T-helper 9 cell (primary cell): ENCODE results near the gene COCH.
"Not testable (repeated sequence)": the region's sequence is repeated elsewhere in the genome, so short reads cannot be mapped to it uniquely, and the experiment has no call there.

Source experiments
- DNase-seq: peaks from one replicate; pipeline ENCODE4 v3.0.0-alpha.2; 2020

Gene COCH

DNA sequence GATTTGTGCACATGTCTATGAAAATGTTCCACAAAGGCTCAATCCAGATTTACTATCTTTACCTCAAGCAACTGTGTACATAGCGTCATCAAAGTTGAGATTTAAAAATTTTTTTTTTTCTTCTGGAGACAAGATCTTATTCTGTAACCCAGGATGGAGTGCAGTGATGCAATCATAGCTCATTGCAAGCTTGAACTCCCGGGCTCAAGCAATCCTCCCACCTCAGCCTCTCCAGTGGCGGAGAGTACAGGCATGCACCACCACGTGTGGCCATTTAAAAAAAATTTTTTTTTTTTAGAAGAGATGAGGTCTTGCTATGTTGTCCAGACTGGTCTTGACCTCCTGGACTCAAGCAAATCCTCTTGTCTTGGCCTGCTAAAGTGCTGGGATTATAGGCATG lies 2.3 kb downstream of the COCH start:
- DNase-seq = no peak

DNA sequence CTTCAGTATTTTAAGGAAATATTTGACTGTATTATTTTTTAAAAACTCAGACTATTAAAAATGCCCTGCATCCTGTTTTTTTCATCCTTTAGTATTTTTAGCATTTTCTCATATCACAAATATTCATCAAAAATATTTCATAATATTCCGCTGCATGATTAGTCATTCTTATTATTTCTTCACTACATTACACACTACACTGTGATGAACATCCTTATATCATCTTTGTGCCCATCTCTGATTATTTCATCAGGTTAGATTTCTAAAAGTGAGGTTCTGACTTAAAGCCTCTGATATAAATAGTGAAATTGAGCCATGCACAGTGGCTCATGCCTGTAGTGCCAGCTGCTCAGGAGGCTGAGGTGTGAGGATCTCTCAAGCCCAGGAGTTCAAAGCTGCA lies 8.1 kb downstream of the COCH start:
- no peak for DNase-seq

DNA sequence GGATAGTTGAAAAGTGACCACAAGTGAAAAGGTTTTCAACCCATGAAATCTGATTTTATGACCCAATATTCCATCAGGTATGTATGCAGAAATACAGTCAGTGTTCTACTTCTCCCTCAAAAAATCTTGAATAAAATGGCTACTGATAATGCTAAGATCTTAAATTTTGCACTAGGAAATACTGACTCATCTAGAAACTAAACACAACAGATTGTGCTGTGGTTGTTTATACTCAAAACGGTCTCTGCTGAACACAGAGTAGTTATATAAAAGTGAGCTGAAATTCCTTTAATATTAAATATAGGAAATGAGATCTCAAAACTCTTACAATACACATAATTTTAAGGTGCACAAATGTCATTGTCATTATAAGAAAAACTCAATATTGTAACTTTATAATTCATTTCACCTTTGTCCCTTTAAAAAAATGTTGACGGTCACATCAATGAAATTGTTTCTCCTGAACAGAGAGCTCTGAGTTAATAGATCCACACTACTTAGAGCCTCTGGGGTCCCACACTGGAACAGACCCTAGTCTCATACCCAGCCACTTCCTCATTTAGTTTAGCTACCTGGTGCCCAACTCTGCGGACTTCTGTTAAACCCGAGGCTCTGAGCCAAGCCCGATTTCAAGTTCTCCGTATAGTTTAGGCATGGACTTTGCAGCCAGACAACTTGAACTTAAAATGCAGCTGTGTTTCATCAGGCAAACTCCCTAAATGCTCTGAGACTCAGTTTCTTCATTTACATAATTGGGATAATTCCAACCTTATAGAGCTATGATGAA lies 9.3 kb downstream of the COCH start:
- no peak for DNase-seq

DNA sequence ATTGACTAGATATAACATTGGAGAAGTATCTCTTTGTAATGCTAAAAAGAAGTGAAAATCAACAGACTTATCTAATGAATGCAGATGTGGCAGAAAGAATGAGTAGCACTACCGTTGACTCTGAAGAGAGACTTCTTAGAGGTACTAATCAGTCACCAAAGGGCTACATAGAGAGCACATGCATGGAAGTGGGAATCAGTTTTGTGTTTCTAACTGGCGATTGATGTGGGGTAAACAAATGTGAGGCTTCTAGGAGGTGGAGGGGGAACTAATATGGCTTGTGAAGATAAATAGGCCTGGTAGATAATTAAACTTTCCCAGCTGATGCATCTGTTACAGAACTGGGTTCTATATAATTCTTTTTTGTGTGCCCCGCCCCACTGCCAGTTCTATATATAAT lies 10.5 kb downstream of the COCH start:
- no peak for DNase-seq

DNA sequence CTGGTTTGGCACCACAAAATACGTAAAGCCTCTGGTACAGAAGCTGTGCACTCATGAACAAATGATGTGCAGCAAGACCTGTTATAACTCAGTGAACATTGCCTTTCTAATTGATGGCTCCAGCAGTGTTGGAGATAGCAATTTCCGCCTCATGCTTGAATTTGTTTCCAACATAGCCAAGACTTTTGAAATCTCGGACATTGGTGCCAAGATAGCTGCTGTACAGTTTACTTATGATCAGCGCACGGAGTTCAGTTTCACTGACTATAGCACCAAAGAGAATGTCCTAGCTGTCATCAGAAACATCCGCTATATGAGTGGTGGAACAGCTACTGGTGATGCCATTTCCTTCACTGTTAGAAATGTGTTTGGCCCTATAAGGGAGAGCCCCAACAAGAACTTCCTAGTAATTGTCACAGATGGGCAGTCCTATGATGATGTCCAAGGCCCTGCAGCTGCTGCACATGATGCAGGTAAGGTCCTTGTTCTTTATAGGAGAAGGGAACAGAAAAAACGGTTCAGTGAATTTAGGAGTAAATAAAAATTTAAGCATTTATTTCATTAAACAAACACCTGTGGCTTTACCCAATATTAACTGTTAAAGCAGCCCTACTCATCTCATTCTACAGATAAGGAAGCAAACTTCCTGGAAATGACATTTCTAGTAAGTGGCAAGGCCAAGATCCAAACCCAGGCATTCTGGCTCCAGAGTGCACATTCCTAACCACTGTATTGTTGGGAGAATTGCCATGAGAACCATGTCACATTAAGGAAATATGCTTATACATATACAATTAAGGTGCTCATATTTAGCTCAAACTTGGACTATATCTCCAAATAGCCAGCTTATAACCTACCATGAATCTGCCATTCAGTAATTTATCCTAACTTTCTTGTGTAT lies 11.7 kb downstream of the COCH start:
- DNase-seq = no peak

DNA sequence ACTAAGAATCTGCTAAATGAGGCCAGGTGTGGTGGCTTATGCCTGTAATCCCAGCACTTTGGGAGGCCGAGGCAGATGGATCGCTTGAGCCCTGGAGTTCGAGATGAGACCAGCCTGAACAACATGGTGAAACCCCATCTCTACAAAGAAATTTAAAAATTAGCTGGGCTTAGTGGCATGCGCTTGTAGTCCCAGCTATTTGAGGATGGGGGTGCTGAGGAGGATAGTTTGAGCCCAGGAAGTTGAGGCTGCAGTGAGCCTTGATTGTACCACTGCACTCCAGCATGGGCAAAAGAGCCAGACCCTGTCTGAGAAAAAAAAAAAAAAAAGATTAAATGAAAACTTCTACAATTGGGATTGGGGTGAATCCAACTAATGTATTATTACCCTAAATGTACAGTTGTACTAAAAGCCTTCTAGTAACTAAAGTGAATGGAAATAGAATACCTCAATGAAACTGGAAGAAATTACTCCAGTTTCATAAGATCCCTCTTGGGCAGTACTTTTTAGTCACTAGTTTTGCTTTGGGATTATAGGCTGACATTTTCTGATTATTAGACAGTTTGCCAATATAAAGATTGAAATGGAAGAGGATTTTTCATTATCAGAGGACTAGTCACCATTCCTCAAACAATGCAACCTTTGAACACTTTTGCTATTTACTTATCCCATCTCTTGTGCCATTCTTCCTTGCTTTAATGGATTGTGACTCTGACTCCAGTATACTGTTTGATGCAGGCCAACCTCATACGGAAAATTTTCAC lies 14.3 kb downstream of the COCH start:
- DNase-seq = no peak

DNA sequence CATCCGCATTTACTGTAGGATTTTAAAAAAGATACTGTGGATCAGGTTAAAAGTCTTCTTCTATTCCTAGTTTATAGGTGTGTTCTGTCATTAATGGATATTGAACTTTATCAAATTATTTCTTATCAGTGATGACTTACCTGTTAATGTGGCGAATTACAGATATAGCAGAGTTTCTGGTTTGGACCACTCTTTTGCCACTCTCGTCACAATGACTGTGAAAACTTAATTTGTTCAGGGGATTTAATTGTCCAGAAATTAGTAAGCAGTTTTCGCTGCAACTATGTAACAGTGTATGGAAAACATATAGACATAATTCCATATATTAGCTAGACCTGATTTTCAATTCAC lies 14.9 kb downstream of the COCH start:
- DNase-seq = no peak

DNA sequence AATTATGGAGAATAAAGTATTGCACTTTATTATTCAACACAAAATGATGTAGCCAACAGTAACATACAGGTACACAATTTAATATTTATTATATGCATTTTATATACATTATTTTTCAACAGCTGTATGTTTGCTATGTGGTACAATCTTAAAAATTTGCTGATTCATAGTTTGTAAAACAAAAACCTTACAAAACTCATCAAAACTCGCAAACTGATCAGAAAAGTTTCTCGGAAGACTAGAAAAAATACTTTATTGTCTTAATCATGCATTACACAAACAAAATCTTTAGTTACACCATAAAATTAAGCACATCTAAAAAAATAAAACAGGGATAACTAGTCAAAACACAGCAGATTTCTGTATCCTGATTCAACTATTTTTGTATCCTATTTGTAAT lies 19.5 kb downstream of the COCH start:
- DNase-seq = no peak

DNA sequence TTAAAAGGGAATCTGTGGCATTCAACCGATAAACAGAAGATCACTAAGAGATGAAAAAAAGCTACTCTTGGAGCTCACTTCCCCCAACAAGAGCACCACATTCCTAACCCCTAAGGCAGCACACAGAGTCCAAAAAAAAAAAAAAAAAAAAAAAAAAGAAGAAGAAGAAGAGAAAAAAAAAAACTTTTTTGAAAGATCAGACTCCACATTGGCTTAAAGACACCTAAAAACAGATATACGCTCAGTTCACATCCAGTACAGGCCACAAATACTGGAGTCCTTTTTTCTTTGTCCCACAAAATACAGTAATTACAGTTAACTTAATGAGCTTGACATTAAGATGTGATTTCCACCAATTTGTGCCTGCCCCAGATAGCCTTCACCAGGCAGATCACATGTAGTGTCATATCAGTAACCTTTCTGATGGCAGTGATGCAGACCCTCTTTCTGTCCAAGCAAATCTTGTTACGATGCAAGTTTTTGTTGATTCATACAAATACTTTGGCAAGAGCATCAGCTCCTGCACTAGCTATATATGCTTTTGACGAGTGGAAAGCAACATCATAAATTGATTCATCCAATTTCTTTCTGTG lies 20.7 kb downstream of the COCH start:
- no peak for DNase-seq

DNA sequence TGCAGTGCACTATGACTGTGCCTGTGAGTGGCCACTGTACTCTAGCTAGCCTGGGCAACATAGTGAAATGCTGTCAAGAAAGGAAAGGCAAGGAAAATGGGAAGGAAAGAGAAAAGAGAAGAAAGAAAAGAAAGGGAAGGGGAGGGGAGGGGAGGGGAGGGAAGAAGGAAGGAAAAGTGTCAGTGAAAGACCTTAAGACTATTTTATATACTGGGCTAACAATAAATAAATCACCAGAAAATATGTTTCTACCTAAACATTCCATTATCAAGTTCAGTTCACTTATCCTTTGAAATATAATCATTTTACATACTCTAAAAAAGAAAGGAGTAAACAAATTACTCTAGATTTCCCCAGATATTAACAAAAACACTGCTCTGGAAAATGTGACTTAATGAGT lies 22.1 kb downstream of the COCH start:
- no peak for DNase-seq

DNA sequence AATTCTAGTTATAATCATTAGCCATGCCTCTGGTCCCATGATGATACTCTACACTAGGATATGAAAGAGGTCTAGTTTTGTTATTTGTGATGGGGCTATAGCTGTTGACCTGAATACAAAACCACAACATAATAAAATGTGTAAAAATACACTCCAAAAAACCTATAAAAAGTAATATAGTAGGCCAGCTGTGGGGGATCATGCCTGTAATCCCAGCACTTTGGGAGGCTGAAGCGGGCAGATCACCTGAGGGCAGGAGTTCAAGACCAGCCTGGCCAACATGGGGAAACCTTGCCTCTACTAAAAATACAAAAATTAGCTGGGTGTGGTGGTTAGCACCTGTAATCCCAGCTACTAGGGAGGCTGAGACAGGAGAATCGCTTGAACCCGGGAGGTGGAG lies 22.8 kb downstream of the COCH start:
- DNase-seq = not testable (repeated sequence)

DNA sequence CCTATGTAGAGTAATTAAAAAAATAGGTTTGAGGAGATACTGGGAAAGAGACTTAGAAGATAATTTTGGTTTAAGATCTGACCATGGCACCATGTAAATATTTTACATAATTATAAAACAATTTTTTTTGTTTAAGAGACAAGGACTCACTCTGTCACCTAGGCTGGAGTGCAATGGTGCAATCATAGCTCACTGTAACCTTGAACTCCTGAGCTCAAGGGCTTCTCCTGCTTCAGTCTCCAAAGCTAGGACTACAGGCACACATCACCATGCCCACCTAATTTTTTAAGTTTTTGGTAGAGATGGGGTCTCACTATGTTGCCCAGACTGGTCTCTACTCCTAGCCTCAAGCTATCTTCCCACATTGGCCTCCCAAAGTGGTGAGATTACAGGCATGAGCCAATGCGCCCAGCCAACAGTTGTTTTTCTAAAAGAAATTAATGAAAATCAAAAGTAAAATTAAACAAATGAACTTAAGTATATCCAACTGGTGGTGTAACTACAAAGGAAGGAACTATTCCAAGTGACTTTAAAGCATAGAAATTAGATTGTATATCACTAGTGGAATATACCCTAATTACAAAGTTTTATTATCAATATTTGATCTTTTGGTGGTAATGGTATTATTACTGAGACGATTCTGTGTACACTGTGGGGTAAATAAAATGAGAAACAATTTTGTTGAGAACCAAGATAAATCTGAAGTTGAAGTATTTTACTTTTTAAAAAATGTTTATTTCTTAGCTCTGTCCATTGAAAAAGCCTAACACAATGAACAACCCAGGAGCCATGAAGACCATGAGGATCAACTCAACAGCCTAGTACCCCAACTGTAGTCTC lies 29.1 kb downstream of the COCH start:
- DNase-seq = no peak

DNA sequence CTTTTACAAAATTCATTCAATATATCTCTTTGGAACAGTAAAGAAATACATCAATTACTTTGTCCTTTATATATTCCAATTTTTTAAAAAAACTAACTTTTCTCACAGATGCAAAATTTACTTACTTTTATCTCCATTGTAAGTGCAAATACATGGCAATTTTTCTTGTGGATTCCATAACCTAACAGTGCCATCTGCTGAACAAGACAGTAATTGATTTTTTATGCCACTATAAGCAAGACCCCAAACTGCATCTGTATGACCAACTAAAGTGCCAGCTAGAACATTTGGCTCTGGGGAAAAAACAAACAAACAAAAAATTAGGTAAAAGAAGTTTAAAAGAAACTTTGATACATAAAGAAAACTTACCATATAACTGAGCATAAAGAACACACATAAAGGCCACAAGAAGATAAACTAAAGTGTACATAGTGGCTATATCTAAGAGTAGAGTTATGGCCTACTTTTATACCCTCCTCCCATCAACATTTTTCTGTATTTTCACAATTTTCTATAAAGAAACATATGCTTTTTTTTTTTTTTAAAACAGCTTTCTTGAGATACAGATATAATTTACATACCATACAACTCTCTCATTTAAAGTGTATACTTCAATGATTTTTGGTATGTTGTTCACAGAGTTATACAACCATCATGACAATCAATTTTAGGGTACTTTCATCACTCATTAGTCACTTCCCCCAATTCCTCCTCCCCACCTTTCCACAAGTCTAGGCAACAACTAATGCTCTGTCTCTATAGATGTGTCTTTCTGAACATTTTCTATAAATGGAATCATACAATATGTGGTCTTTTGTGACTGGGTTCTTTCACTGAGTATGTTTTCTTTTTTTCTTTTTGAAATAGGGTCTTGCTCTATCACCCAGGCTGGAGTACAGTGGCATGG lies 32.6 kb downstream of the COCH start:
- no peak for DNase-seq

DNA sequence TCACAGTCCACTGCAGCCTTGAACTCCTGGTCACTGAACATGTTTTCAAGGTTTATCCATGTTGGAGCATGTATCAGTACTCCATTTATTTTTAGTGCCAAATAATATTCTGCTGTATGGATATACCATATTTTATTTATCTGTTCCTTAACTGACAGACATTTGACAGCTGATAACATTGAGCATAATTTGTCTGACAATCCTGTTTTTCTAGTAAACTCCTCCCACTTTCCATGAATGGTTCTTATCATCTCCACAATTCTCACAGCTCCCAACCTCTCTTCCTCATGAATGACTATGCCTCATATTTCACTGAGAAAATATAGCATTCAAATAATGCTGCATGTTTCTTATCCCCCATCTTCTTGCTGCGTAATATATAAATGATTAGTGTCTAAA lies 33.3 kb downstream of the COCH start:
- DNase-seq = no peak

DNA sequence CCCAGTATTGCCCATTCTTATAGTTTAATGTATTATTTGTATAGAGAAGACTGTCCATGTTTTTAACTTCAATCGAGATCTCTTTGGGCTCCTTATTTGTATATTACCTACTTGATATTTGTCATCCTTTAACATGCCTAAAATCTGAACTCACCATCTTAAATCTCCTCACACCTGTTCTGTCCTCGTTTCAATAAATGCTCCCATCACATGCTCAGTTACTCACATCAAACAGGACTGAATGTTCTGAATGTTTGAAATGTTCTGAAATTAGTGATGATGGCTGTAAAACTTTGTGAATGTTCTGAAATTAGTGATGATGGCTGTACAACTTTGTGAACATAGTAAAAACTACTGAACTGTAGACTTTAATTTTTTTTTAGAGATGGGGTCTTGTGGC lies 34.5 kb downstream of the COCH start:
- DNase-seq = no peak

DNA sequence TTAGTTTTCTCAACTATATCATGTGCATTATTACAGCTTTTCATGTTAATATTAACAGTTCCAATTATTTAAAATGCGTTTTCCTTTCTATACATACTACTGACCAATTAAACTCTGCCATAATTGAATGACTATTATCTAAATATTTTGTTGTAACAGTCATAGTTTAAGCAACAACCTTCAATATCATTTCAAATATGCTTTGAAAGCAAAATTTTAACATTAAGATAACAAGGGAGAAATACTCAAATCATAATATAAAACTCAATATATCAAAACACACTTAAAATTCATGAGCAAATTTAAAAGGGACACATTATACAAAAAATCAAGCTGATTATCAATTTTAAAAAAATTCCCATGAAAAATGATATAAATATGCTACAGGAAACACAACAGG lies 40.5 kb downstream of the COCH start:
- no peak for DNase-seq

DNA sequence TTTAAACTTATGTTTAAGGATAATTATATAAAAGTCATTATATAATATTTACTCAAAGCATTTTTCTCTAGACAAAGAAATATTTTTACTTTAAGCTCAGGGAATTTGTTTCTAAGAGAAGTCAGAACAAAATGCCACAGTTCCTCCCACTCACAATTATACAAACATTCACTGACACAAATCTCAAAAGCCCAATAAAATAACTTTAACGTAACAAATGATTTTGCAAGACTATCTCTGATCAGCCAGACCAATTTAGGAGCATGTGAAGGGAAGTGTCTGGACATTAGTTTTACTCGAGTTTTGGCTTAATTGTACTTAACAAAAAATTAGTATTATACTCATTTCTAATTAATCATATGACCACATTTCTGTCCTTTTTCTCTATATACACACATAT lies 41.2 kb downstream of the COCH start:
- no peak for DNase-seq

DNA sequence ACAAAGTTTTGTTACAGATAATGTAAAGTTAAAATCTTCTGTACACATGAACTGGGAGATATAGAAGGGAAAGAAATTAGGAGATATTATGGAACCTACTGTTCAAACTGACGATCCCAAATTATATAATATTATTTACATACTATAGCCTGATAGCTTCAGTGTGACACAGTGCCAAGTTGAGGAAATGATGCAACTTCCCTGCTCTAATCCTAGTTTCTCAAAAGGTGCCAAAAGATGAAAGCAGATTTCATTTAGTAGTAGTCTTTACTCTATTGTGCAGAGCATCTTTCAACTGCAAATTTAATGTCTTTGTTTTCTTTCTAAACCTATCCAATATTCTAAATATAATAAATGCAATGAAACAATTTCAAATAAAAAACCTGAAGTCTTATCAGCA lies 46.9 kb downstream of the COCH start:
- DNase-seq = no peak

DNA sequence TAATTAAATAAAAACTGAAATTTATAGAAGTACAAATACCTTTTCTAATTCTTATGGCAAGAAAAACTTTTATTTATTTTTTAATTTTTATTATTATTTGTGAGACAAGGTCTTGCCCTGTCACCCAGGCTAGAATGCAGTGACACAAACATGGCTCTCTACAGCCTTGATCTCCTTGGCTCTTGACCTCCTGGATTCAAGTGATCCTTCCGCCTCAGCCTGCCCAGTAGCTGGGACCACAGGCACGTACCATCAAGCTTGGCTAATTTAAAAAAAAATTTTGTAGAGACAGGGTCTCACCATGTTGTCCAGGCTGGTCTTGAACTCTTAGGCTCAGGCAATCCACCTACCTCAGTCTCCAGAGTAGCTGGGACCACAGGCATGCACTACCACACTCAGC lies 47.4 kb downstream of the COCH start:
- DNase-seq = no peak

DNA sequence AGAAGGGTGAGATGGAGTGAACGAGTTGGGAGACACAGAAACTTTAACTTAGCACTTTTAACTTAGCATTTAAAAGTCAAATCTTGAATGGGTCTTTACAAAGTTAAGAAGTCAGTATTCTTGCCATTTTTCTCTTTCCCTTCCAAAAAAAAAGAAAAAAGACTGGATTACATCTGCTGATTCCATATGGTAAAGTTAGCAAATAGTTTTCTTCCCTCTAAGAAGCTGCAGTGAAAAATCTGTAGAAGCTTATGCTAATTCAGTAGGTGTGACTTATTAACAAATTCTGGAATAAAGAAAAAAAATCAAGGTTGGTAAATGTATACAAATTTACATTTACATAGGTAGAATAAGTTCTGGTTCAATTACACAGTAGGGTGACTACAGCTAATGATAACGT lies 50.9 kb downstream of the COCH start:
- no peak for DNase-seq

DNA sequence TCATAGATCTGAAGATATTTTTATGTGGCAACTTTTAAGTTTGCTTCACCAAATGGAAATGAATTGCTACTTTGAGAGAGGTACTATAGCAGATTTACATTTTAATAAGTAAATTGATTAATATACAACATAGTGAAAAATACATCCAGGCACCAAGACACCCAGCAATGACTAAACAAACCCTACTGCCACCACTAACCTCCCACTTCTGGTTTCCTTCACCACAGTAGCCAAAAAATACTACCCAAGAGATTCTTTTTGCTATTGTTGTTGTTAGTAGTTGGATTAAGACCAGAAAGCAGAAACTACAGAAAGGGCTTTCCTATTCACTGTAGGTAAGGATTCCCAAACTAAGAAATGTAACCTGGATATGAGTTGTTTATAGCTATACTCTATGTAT lies 54.1 kb downstream of the COCH start:
- no peak for DNase-seq
